HG03159 (cell line): ENCODE measurements around the gene PDSS2.
A peak's percentile ranks its signal among the peaks of the same experiment; 100 is the strongest.
"Not testable (repeated sequence)": the region's sequence is repeated elsewhere in the genome, so short reads cannot be mapped to it uniquely, and the experiment has no call there.

ENCODE experiments used
- ATAC-seq: cut with Tn5 transposase; IDR thresholded peaks from one replicate; pipeline ENCODE4 v1.9.1; 2021; ENCODE audit warnings: mild to moderate bottlenecking, moderate library complexity; ENCODE audit not compliant: unreplicated experiment

PDSS2 gene

DNA sequence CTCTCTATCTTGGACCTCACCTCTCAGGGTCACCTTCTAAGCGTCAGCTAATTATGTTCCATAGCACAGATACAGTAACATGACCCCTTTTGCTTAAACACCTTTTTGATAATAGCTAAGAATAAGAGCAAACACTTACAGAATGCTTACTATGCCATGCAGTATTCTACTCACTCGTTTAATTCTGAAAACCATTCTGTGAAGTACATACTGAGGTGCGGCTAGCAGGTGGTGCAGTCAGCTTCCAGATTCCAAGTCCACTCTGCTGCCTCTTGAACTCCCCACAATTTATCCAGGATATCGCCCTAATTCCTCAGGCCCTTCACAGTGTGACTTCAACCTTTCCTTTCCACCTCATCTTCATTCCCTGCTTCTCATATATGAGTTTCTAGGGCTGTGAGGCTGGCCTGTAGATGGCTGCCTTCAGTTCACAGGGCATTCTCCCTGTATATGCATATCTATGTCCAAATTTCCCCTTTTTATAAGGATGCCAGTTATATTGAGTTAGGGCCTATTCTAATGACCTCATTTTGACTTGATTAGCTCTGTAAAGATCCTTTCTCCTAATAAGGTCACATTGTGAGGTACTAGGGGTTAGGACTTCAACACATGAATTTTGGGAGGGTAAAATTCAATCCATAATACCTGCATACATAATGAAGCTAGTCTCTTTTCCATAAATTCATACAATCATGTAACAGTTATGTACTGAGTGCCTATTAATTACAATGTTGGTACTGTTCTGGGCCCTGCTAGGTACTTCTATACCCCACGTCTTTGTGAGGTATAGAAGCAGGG lies 130.1 kb downstream of the PDSS2 start:
- no peak for ATAC-seq

DNA sequence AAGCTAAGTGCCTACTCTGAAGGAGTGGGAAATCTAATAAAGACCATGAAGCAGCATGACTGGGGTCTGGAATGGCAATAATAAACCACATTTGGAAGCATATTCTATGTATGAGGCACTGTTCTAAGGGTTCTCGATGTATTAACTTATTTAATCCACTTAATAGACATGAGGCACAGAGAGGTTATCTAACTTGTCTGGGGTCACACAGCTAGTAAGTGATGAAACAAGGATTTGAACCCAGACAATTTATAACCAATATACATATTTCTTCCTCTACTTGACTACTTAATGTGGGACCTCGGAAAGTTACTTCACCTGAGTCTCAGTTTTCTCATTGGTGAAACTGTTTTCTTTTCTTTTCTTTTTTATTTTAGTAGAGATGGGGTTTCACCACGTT lies 131.3 kb downstream of the PDSS2 start:
- no peak for ATAC-seq

DNA sequence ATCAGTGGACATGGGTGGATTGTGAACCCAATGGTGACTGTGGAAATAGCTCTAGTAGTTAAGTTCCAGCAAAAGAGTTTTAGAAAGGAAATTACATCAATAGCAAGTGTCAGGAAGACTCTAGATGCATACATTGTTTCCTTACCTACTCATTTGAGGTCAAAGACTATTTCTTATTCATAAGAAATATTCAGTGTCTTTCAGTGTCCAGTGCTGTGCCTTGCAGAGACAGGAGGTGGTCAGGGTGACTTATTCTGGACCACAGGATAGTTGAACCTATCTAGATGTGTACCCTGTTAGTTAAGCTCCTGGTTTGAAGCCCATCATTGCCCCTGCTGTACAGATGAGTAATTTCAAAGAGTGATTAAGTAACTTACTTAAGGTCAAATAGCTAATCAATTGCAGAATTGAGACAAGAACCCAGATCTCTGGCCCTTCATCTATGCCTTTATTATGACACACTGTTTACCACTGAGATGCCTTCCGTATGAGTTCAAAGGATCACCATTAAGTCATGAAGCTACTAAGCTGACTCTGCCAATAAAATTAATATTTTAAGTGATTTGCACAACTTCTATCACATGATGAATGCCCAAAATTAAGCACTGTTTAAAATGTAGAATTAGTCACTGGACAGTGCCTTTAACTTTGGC lies 136.1 kb downstream of the PDSS2 start:
- no peak for ATAC-seq

DNA sequence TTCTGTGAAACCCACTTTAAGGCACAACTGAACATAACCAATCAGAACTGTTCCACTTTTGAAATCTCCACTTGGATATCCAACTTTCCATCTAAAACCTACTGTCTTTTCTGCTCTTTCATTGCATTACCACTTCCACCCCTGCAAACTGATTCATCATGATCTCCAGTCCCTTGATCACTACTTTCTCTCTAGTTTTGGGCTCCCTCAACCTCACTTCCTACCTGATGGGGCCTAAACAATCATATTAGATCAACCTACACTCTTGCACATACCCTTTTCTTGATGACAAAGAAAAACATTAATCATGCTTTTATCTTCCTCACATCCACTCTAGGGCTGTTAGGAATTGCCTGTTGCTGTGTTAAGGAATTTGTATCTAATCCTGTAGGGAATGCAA lies 137.6 kb downstream of the PDSS2 start:
- ATAC-seq, result no peak

DNA sequence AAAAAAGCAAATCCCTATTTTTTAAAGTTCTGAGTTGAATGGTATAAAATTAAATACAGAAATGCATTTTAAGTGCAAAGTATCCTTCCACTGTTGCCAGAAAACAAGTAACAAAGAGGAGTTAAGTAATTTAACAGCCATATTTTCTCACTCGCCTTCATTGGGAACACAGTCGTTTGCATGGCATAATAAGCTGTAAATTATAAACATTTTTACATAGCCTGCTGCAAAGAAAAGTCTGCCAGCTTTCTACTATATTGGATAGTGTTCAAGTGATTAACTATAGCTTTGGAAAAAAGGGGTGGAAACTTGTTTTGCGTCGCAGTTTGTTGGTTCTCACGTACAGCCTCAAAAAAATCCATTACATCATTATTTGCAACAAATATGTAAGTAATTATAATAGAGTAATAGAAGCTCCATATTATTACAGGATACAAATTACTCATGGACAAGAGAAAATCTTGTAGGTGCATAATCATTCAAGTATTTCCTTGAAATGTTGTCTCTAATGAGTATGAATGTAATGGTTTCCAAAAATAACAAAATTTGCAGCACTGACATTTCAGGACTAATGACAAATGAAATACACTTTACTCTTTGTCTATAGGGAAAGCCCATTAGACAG lies 139.3 kb downstream of the PDSS2 start:
- no peak for ATAC-seq

DNA sequence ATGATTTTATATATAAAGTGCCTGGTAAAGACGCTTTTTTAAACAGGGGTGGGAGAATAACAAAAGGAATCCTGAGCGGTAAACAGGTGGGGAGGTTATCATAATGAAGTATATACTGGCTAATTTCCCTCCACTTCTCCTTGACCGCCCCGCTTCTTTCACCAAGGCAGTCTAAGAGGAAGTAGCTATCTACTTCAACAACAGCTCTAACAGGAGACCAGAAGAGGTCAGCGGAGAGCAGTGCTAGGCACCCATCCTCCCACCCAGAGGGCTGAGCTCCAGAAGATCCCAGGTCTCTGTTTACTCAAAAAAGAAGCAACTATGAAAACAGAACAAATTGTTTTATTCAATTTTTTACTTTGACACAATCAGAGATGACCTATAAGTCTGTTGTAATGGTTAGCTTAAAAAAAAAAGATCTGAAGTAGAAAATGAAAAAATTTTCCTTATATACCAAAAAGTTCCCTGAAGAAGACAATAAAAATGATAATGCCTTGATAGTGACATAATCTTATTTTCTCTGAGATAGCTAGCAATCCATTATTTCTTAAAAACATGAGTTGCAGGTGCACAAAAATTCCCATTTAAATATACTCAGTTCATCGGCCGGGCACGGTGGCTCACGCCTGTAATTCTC lies 141.1 kb downstream of the PDSS2 start:
- ATAC-seq, result peak; percentile 81

DNA sequence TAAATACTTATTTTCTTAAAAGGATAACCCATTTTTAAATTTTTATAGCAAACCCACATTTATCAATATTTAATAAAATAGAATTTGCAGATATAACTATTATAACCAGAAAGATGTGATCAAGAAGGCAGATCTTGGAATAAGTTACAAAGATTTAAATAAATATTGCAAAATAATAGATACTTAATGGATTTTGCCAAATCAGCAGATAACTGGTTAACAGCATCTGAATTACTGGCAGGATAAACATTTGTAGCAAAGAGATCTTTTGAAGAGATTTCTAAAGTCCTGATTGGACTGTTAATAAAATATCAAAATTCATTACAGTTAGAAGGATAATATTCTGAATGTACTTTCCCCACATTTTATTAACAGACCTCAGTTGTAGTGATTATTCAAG lies 144.2 kb downstream of the PDSS2 start:
- ATAC-seq, result no peak

DNA sequence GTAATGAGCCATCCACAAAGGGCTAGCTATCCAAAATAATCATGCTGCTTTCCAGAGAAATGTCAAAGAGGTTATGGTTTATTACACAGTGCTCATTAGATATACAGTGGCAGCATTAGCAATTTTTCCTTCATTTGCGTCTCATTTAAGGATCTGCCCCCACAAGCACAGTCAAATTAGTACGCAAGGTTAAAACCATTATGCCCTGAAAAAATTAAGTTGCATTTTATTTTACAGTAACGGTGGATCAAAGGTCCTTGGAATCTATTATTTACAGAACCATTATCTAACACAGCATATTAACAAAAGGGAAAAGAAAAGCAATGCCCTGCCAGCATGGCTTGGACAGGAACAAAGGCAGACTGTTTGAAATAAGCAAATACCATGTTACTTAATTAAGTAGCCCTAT lies 144.8 kb downstream of the PDSS2 start:
- ATAC-seq, result no peak

DNA sequence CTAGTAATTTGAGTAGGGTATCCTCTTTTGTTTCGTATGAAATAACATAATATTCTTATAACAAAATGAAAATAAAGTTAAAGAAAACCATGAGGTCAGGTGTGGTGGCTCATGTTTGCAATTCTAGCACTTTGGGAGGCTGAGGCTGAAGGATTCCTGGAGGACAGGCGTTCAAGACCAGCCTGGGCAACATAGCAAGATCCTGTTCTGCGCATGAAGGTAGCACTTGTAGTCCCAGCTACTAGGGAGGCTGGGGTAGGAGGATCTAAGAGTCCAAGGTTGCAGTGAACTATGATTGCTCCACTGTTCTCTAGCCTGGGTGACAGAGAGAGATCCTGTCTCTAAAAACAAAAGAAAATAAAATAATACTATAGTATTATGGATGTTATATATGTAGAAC lies 145.6 kb downstream of the PDSS2 start:
- ATAC-seq, result no peak

DNA sequence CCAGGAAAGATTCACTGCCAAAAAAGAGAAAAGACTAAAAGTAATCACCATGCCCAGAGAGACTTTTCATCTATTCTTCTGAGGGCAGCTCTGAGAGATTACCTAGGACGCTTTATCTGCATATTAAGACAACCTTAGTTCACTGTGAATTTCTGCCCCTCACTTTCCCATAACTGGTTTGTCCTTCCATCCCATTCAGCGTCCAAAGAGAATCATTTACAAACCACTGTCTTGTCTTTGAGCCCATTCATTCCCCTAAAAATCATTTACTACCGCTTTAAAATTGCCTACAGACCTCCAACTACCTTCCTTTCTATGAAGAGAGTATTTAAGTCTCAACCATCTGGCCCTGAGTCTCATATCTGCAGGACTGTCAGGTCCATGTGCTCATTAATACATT lies 149.0 kb downstream of the PDSS2 start:
- no peak for ATAC-seq

DNA sequence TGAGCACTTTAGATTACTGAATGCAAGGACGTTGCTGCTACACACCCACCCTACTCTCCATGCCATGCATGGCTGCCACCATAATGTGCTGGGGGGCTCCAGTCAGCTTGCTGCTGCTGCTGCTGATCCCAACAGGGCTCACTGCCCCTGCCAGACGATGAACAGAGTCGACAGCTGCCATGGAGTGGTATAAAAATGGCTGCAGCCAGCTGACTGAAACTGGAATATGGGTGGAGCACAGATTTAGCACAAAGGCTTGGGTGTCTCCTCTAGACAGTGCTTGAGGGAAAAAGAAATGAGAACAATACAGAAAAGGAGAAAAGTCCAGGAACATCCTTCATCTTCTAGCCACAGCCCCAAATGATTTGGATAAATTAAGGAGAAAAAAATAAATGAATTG lies 150.7 kb downstream of the PDSS2 start:
- no peak for ATAC-seq

DNA sequence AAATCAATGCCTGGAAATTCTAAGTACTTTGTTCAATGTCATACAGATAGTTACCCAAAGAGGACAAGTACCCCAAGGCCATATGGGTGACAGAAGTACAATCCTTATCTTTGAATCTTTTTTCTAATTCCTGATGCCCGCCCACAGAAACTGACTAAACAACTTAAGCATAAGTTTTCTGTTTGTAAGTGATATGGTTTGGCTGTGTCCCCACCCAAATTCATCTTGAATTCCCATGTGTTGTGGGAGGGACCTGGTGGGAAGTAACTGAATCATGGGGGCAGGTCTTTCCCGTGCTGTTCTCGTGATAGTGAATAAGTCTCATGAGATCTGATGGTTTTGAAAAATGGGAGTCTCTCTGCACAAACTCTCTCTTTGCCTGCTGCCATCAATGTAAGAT lies 153.4 kb downstream of the PDSS2 start:
- ATAC-seq, result not testable (repeated sequence)

DNA sequence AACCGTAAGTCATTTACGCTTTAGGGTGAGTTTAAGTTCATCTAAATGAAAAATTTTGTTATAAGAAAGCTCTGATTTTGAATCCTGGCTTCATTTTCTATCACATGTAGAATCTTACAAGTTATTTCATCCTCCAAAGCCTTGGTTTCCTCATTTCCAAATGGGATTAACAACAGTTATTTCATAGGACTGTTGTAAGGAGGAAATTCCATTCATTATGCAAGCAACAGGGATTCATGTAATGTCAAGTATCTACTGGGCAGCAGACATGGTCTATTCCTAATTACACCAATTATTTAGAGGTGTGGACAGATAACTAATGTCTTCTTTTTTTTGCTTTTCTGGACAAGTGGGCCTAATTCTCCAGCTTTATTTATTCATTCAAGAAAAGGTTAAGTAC lies 154.0 kb downstream of the PDSS2 start:
- no peak for ATAC-seq

DNA sequence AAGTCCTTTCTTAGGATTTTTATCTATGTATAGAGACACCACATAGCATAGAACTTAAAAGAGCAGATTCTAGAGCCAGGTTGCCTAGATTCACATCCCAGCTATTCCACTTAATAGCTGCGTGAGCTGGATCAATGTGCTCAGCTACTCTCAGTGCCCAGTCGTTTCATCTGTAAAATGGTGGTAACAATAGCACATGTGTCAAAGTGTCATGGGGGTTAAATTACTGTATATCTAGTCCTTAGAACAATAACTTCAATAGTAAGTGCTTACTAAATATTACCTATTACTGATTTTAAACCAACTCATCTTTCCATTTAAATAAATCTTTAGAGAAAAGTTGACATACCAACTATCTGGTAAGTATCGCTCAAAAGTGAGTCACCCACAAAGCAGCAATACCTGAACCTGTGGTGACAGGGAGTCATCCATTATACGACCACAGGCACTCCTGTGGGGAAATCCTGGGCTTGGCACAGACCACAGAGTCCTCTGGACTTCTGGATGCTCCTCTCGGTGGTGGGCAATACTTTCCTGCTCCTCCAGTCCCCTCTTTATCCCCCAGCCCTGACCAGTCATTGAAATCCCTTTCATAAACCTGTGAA lies 154.8 kb downstream of the PDSS2 start:
- no peak for ATAC-seq

DNA sequence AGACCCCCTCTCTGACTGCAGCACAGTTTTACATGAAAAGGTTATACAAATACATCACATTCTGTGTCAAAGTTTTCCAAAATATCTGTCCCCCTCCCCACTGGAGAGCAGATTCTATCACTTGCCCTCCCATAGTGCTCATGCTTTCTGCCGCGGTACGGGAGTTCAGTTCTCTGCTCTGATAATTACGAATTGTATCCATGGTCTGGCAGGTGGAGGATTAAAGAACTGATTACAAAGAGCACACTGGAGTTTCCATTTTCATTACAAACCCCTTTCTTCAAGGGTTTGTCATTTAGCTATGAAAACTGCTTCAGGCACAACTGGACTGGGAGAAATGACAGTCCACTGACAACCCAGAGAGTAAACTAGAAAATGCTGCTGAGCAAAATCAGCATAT lies 166.0 kb downstream of the PDSS2 start:
- ATAC-seq, result no peak

DNA sequence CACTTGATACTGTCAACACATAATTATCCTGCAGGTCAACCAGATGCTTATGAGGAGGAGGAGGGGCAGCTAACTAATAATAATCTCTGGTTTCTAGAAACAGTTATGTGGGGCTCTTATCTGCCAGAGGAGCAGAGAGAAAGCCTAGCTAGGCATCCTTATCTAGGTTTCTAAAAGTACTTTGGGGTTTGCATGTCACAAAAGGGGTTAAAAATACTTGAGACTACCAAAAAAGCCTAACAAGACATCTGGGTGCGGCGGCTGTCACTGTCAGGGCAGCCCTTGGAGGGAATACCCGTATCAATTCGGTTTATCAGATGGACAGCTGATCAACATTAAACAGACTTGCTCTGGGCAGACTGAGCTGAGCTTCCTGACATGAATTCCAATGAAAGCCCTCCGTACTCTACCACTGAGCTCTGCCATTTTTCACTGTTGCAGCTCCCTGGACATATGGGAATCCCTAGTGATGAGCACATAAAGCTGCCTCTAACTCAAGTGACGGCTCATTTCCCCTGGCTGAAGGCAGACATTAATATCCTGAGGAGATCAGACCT lies 166.6 kb downstream of the PDSS2 start:
- ATAC-seq, result no peak

DNA sequence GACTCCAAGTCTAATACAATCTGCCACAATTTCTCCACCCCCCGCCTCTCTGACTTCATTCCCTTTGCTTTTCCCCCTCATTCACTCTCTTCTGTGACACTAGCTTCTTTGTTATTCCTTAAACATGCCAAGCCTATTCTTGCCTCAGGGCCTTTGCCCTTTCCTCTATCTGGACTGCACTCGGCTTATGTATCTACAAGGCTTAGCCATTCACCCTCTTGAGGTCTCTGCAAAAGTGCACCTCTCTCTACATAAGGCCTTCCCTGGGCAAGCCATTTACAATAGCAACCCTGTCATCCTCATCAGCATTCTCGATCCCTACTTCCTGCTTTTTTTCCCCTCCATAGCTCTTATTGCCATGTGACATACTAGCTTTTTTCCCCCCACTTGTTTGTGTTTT lies 168.9 kb downstream of the PDSS2 start:
- ATAC-seq, result no peak

DNA sequence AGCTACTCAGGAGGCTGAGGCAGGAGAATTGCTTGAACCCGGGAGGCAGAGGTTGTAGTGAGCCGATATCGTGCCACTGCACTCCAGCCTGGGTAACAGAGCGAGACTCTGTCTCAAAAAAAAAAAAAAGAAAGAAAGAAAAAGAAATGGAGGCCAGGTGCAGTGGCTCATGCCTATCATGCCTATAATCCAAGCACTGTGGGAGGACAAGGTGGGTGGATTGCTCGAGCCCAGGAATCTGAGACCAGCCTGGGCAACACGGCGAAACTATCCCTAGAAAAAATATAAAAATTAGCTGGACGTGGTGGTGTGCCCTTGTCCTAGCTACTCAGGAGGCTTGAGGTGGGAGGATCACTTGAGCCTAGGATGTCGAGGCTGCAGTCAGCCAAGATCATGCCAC lies 170.1 kb downstream of the PDSS2 start:
- not testable (repeated sequence) for ATAC-seq

DNA sequence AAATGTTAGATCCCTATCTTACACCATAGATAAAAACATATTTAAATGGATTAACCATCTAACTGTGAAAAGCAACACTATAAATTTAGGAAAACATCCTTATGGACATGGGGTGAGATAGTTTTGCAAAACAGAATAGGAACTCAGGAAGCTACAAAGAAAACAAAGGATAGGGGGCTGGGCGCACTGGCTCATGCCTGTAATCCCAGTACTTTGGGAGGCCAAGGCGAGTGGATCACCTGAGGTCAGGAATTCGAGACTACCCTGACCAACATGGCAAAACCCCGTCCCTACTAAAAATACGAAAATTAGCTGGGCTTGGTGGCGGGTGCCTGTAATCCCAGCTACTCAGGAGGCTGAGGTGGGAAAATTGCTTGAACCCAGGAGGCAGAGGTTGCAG lies 173.7 kb downstream of the PDSS2 start:
- ATAC-seq, result not testable (repeated sequence)

DNA sequence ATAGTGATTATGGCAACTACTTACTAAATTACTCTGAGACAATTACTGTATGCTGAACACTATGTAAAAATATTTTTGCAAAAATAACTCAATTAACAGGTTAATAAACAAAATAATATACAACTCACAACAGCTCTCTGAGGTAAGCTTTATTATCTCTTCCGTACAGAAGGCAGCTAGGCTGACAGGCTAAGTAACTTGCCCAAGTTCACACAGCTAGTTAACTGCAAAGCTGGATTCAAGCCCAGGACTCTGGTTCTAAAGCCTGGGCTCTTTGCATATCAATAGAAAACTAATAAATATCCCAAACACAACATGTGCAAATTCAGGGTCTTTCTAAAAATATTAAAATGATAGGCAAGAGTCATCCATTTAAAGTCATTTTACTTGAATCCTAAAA lies 174.6 kb downstream of the PDSS2 start:
- ATAC-seq, result no peak

DNA sequence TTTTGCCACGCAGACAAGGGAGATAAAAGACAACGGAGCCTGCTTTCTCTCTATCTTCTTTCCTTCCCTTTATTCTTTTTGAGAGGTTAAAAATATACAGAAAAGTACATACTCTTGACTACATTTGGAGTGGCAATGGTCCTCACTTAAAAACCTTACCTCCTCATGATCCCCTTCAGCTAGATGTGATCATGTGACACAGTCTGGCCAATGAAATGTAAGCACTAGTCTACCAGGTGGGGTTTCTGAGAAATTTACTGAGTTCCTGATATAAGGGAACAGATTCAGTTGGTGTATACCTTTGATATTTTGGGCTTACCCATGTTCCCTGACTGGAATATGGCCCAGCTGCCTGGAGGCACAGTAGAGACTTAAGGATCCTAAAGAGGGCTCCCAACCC lies 178.6 kb downstream of the PDSS2 start:
- no peak for ATAC-seq
